K562 (cell line): ENCODE data around the gene MAP3K2. TPM values are rescaled to one million over a fixed set of nuclear protein-coding genes. Genes with fewer than 3 reads are reported as not detected.

Source experiments
- ATAC-seq: fragments of 200-7000 bp; cut with Tn5 transposase; 3 replicates; pipeline ENCODE4 v1.9.1; 2020; ENCODE audit warnings: moderate library complexity
- BruUV-seq: library from RNA; stranded (reverse); fragments of 400-500 nt; replicated peaks from 2 replicates; lab custom pipeline; 2021; lab: Mats Ljungman, UMichigan
- CTCF ChIA-PET: fragments of 300-600 bp; formaldehyde crosslinking; extraction: SDS; loops from one replicate; lab custom pipeline; 2021; ENCODE audit warnings: low intra/inter-chr PET ratio; lab: Yijun Ruan, JAX
- POLR2A ChIA-PET: fragments of 300-600, 350-650 bp; sonication (Branson Sonifier 250); formaldehyde crosslinking; extraction: SDS; loops from one replicate; lab custom pipeline; 2021; ENCODE audit warnings: antibody characterized with exemption, inconsistent platforms; lab: Yijun Ruan, JAX
- DNase-seq, 4 experiments: peaks; one replicate each; pipeline versions ENCODE4 v3.0.0 to v3.0.0-alpha.2; 2011 to 2018; ENCODE audit warnings: low spot score in 3 of 4, mixed read lengths in 3 of 4; ENCODE audit errors: extremely low read depth in 1 of 4
- FAIRE-seq: peaks from 2 replicates; lab custom pipeline; 2011; peaks lifted over from hg19 to GRCh38; lab: Jason Lieb, UNC
- H2AFZ ChIP-seq: 2 replicates; pipeline ENCODE4 v1.6.0; 2011; ENCODE audit warnings: low read depth, low read length, control low read depth, inconsistent platforms
- H3K27ac ChIP-seq: fragments of 200-600 bp; 3 replicates; pipeline ENCODE4 v1.8.0; 2011; ENCODE audit warnings: low read depth, mild to moderate bottlenecking, control low read depth, inconsistent platforms, low read length, moderate library complexity, mixed read lengths; ENCODE audit errors: extremely low read depth
- H3K27me3 ChIP-seq, 2 experiments: fragments of 300-600 bp in 1 of 2; 2 replicates in 1 of 2; 3 replicates in 1 of 2; pipeline versions ENCODE4 v1.6.0 to v1.8.0; 2011; ENCODE audit warnings: inconsistent platforms in 2 of 2, low read length in 2 of 2, mild to moderate bottlenecking in 1 of 2, mixed read lengths in 1 of 2, moderate library complexity in 1 of 2; ENCODE audit not compliant: control insufficient read depth in 2 of 2, insufficient read depth in 2 of 2
- H3K36me3 ChIP-seq: fragments of 300-600 bp; 3 replicates; pipeline ENCODE4 v1.8.0; 2011; ENCODE audit warnings: mild to moderate bottlenecking, low read length, inconsistent platforms; ENCODE audit not compliant: control insufficient read depth, insufficient read depth
- H3K4me1 ChIP-seq, 2 experiments: fragments of 200-600 bp in 1 of 2; replicated peaks in 1 of 2; 2 replicates in 1 of 2; 3 replicates in 1 of 2; pipeline versions ENCODE4 v1.5.1 to v1.8.0; 2011; ENCODE audit warnings: inconsistent platforms in 2 of 2, low read length in 2 of 2, mild to moderate bottlenecking in 1 of 2, mixed read lengths in 1 of 2, moderate library complexity in 1 of 2; ENCODE audit not compliant: control insufficient read depth in 2 of 2, insufficient read depth in 2 of 2
- H3K4me2 ChIP-seq: 2 replicates; pipeline ENCODE4 v1.6.1; 2011; ENCODE audit warnings: low read length, control low read depth, inconsistent platforms, mixed read lengths; ENCODE audit not compliant: insufficient read depth
- H3K4me3 ChIP-seq: fragments of 200-600 bp; sonication (generic), shearing (Covaris generic); 2 replicates; pipeline ENCODE4 v1.5.1; 2016; ENCODE audit warnings: control low read depth, inconsistent platforms
- H3K79me2 ChIP-seq: fragments of 200-600 bp; 3 replicates; pipeline ENCODE4 v1.8.0; 2011; ENCODE audit warnings: low read length, inconsistent platforms; ENCODE audit not compliant: control insufficient read depth, insufficient read depth
- H3K9ac ChIP-seq, 2 experiments: 2 replicates each; pipeline versions ENCODE4 v1.6.0 to v1.6.1; 2011; ENCODE audit warnings: low read depth in 2 of 2, low read length in 2 of 2, control low read depth in 1 of 2, inconsistent platforms in 1 of 2, mild to moderate bottlenecking in 1 of 2, mixed read lengths in 1 of 2; ENCODE audit not compliant: insufficient read depth in 1 of 2
- H3K9me1 ChIP-seq: one replicate; pipeline ENCODE4 v1.6.0; 2011; ENCODE audit warnings: inconsistent platforms, mild to moderate bottlenecking, low read length, moderate library complexity; ENCODE audit not compliant: control insufficient read depth, insufficient read depth
- H3K9me3 ChIP-seq: replicated peaks from 2 replicates; pipeline ENCODE4 v1.5.1; 2011; ENCODE audit warnings: low read depth, low read length, inconsistent platforms; ENCODE audit not compliant: control insufficient read depth, insufficient read depth
- H4K20me1 ChIP-seq: replicated peaks from 2 replicates; pipeline ENCODE4 v1.6.1; 2011; ENCODE audit warnings: low read length, inconsistent platforms, mixed read lengths; ENCODE audit not compliant: control insufficient read depth, insufficient read depth
- CC2D1A ChIP-seq: fragments of 450-650 bp; IDR thresholded peaks from 2 replicates; pipeline ENCODE4 v1.6.1; 2017; ENCODE audit warnings: mild to moderate bottlenecking
- CUX1 ChIP-seq: fragments of 200-800 bp; sonication (Bioruptor generic); IDR thresholded peaks from 2 replicates; pipeline ENCODE4 v1.6.1; 2016; ENCODE audit warnings: missing genetic modification characterization, missing compliant biosample characterization
- EZH2 ChIP-seq: IDR thresholded peaks from 2 replicates; pipeline ENCODE4 v1.6.1; 2012; ENCODE audit warnings: low read depth, mild to moderate bottlenecking, inconsistent platforms, low read length, borderline replicate concordance
- HINFP ChIP-seq: fragments of 450-650 bp; conservative IDR thresholded peaks from 2 replicates; pipeline ENCODE4 v1.6.1; 2016; ENCODE audit warnings: missing genetic modification characterization, low read depth, mild to moderate bottlenecking, control low read depth, missing compliant biosample characterization
- JUNB ChIP-seq: fragments of 450-650 bp; formaldehyde crosslinking; conservative IDR thresholded peaks from 2 replicates; pipeline ENCODE4 v1.4.0; 2020; ENCODE audit warnings: mild to moderate bottlenecking
- SIN3A ChIP-seq, 2 experiments: fragments of 150-350 bp in 1 of 2; IDR thresholded peaks; 2 replicates each; pipeline ENCODE4 v1.6.1; 2011 to 2016; ENCODE audit warnings: borderline replicate concordance in 2 of 2, low read depth in 2 of 2, low read length in 2 of 2, mild to moderate bottlenecking in 2 of 2, moderate library complexity in 2 of 2; ENCODE audit not compliant: control insufficient read depth in 1 of 2
- ZNF197 ChIP-seq: fragments of 200-800 bp; sonication (Bioruptor generic); IDR thresholded peaks from 2 replicates; pipeline ENCODE4 v1.6.1; 2016; ENCODE audit warnings: low read depth, missing genetic modification characterization, missing compliant biosample characterization
- ZNF707 ChIP-seq: fragments of 250-450 bp; sonication (Bioruptor Pico); conservative IDR thresholded peaks from 2 replicates; pipeline ENCODE4 v1.8.0; 2022; ENCODE audit warnings: inconsistent platforms, mild to moderate bottlenecking, moderate library complexity
- WGBS: fragments of 100-300 bp; shearing (Covaris generic); methylation state at CpG from one replicate; pipeline ENCODE4 v1.1.6; 2016; ENCODE audit warnings: low coverage, mixed read lengths; ENCODE audit not compliant: insufficient coverage; ENCODE audit errors: missing lambda C conversion rate; 5-methylcytosine and 5-hydroxymethylcytosine counted together
- in situ Hi-C: fragments of 300-500 bp; cut with MboI; formaldehyde crosslinking; loops from 4 replicates; pipeline ENCODE4 v1.15.0; 2018; ENCODE audit warnings: inconsistent platforms, mixed read lengths
- intact Hi-C: fragments of 100-400 bp; cut with micrococcal nuclease; formaldehyde crosslinking; loops from 2 replicates; pipeline ENCODE4 v1.14.2; 2022
- polyA plus RNA-seq, 8 experiments: library from polyadenylated mRNA; depleted of rRNA in 4 of 8; stranded (reverse) in 5 of 8; unstranded in 3 of 8; fragments of >200 nt; fragmentation: Nextera tagmentation in 2 of 8; fragmentation: Illumina TruSeq in 1 of 8; extraction: Ambion mirVana in 2 of 8; extraction: Trizol in 1 of 8; gene quantifications; 2 replicates each; pipeline versions ENCODE4 v1.2.1 to v1.2.3, GENCODE V29; 2011 to 2014; ENCODE audit warnings: inconsistent platforms in 1 of 8, missing spikeins in 1 of 8
- total RNA-seq, 7 experiments: library from RNA; depleted of rRNA in 6 of 7; stranded (reverse); fragments of >200 nt in 6 of 7; fragmentation: Illumina TruSeq in 2 of 7; extraction: Trizol in 2 of 7; gene quantifications; 2 replicates each; pipeline versions ENCODE4 v1.2.1 to v1.2.3, GENCODE V29; 2011 to 2021; ENCODE audit warnings: low replicate concordance in 1 of 7

The MAP3K2 gene
- total and polyA plus RNA-seq, 9 of the 15 experiments (the other 6 are each of a cell fraction or from before 2014, with no cell fraction given): 1.2 to 14.2 (median 5.7) TPM

- H3K9me1 ChIP-seq: no peaks in the 10 kb centered on the region
- no peak overlapping the region for H3K9ac ChIP-seq
- H3K27me3 ChIP-seq: no peaks in the 10 kb centered on the region
- POLR2A ChIA-PET: no interaction called here
- FAIRE-seq (no peak), ATAC-seq (no peak), DNase-seq (no peak)
- no peak overlapping the region for H3K4me3 ChIP-seq
- 0 out of 2 replicates have a peak, but pooled peaks cover 3% of the 10 kb centered on the region for H4K20me1 ChIP-seq
- CTCF ChIA-PET: no interaction called here
- BruUV-seq: no TSS peak
- in situ Hi-C loops (no loop called here), intact Hi-C loops (no loop called here)
- H3K79me2 ChIP-seq: no peaks in the 10 kb centered on the region
- no peak overlapping the region for H2AFZ ChIP-seq
- H3K9me3 ChIP-seq: no peaks in the 10 kb centered on the region
- no peak overlapping the region for H3K27ac ChIP-seq
- H3K36me3 ChIP-seq: peaks cover 92% of the 10 kb centered on the region
- WGBS: 94% methylated on average over 3 of the region's 3 CpGs
- no peaks in the 10 kb centered on the region for H3K4me1 ChIP-seq
- no peak for TF ChIP-seq CC2D1A
- no peak for TF ChIP-seq CUX1 (CRISPR knock-in tag)
- no peak for TF ChIP-seq EZH2
- no peak for TF ChIP-seq JUNB (CRISPR knock-in tag)
- no peak for TF ChIP-seq ZNF197 (CRISPR knock-in tag)
- TF ChIP-seq ZNF707 (CRISPR knock-in tag): no peak
- no peak for TF ChIP-seq HINFP (tag)
- TF ChIP-seq SIN3A (IDR thresholded peaks at IDR 0.05; ENCODE audit: borderline replicate concordance in 2 of 2, control insufficient read depth in 1 of 2, low read depth in 2 of 2, low read length in 2 of 2): no peak
- no peak overlapping the region for H3K4me2 ChIP-seq
These were observed 112.4 kb downstream of the MAP3K2 start for GRCh38 chr2:127275356-127275755.
